Gastroesophageal sphincter (tissue), 4 donors: ENCODE results near the gene KIFC3. TPM values are rescaled to one million over a fixed set of nuclear protein-coding genes. Genes with fewer than 3 reads are reported as not detected.
"Not testable (repeated sequence)": the region's sequence is repeated elsewhere in the genome, so short reads cannot be mapped to it uniquely, and the experiment has no call there.

ENCODE experiments used
- ATAC-seq: fragments of 150-250 bp; one replicate; pipeline ENCODE4 v1.9.1; 2016; ENCODE audit warnings: mild to moderate bottlenecking, moderate library complexity
- H3K27ac ChIP-seq, 4 donors: fragments of 200-600 bp; sonication (generic) in 3 of 4; 1 replicate in 3 of 4; 2 replicates in 1 of 4; pipeline ENCODE4 v1.5.1; 2016 to 2019
- H3K27me3 ChIP-seq: fragments of 200-600 bp; sonication (generic); one replicate; pipeline ENCODE4 v1.5.1; 2019
- H3K36me3 ChIP-seq, 2 donors: fragments of 200-600 bp; sonication (generic); one replicate each; pipeline ENCODE4 v1.5.1; 2019; ENCODE audit warnings: control low read depth in 1 of 2
- H3K4me1 ChIP-seq, 3 donors: fragments of 200-600 bp; sonication (generic); 1 replicate in 2 of 3; 2 replicates in 1 of 3; pipeline ENCODE4 v1.5.1; 2016 to 2019; ENCODE audit warnings: control low read depth in 2 of 3
- H3K4me3 ChIP-seq, 2 donors: fragments of 200-600 bp; sonication (generic); one replicate each; pipeline ENCODE4 v1.5.1; 2019; ENCODE audit warnings: mild to moderate bottlenecking in 1 of 2, moderate library complexity in 1 of 2
- H3K9me3 ChIP-seq, 3 donors: fragments of 200-600 bp; sonication (generic); one replicate each; pipeline ENCODE4 v1.5.1; 2017 to 2019; ENCODE audit warnings: control low read depth in 2 of 3
- EP300 ChIP-seq: sonication (generic); formaldehyde crosslinking; IDR thresholded peaks from one replicate; pipeline ENCODE4 v1.6.1; 2017; ENCODE audit warnings: antibody characterized with exemption, mild to moderate bottlenecking
- POLR2A ChIP-seq, 2 donors: fragments of 450-650 bp; IDR thresholded peaks; one replicate each; pipeline ENCODE4 v1.6.1; 2017; ENCODE audit warnings: antibody characterized with exemption in 2 of 2, mild to moderate bottlenecking in 2 of 2, moderate library complexity in 1 of 2
- POLR2AphosphoS5 ChIP-seq: sonication (generic); formaldehyde crosslinking; IDR thresholded peaks from one replicate; pipeline ENCODE4 v1.6.1; 2017; ENCODE audit warnings: antibody characterized with exemption
- WGBS, 2 donors: methylation state at CpG; one replicate each; pipeline ENCODE4 v1.1.5; 2018; ENCODE audit warnings: low coverage in 1 of 2; 5-methylcytosine and 5-hydroxymethylcytosine counted together
- total RNA-seq, 4 donors: library from RNA; depleted of rRNA; stranded (reverse); fragments of >200 nt; gene quantifications; one replicate each; pipeline ENCODE4 v1.1.0, GENCODE V29; 2016
- TF ChIP-seq, protein P1 (sequence below), 4 experiments: fragments of 200-600 bp in 2 of 4; fragments of 450-650 bp in 2 of 4; sonication (generic) in 1 of 4; IDR thresholded peaks; one replicate each; pipeline ENCODE4 v1.5.1; 2017 to 2019; ENCODE audit warnings: antibody characterized with exemption in 4 of 4, mild to moderate bottlenecking in 2 of 4, moderate library complexity in 2 of 4

Gene KIFC3
- 10 to 100 TPM; 17.4 to 78.4 (median 36.2) TPM for total RNA-seq

DNA sequence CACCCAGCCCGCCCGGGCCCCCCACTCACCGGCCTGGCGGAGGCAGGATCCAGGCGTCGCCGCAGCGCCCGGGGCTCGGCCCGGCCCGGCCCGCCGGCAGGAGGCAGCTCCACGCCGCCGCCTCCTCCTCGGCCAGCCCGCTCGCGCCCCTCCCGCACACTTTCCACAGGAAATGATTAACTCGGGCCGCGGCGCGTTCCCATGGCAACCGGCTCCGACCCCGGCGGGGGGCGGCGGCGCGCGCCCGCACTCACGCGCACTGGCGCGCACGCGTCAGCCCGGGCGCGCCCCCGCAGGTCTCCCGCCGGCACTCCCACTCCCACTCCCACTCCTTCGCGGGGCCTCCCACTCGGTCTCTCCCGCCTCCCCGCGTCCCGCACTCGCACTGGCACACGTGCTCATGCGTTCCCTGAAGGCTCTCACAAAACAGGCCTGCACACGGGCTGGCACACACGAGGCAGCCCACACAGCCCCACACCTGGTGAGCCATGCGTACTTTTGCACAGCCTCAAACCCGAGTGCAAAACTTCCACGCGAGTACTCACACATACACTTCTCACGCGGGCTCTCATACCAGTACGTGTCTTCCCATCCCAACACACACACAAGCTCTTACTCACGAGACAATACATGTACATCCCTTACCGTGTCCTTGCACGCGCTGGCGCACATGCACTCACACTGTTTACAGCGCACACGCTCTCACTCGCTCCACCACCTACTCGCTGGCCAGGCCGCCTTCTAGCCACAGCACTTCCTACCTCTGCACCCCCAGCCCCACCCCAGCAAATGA lies at the start of gene KIFC3:
Gene KIFC3, minus strand, starts transcription at position 151 of the 793 bp plus-strand sequence. CDS start 4,248 bp downstream, outside the sequence.
- Histone ChIP-seq H3K4me1 (peaks cover 0 to 62% (median 34%) of the 10 kb centered on the region in 3 donors), H3K27me3 (no peaks in the 10 kb centered on the region), H3K27ac (peak within 1 kb of the TSS; percentile 41 to 90 (median 88)), H3K9me3 (no peaks in the 10 kb centered on the region), H3K4me3 (peak within 1 kb of the TSS; percentile 58 to 70), H3K36me3 (peaks cover 0 to 7% of the 10 kb centered on the region in 2 donors)
- WGBS, 2 donors = 10 to 40% methylated on average over 2 to 18 of the region's 78 CpGs
- TF ChIP-seq EP300 (no peak), POLR2A (IDR thresholded peaks at IDR 0.05) (peak in 1 of 2 donors; percentile 48), POLR2AphosphoS5 (no peak)
- TF ChIP-seq, protein P1, sequence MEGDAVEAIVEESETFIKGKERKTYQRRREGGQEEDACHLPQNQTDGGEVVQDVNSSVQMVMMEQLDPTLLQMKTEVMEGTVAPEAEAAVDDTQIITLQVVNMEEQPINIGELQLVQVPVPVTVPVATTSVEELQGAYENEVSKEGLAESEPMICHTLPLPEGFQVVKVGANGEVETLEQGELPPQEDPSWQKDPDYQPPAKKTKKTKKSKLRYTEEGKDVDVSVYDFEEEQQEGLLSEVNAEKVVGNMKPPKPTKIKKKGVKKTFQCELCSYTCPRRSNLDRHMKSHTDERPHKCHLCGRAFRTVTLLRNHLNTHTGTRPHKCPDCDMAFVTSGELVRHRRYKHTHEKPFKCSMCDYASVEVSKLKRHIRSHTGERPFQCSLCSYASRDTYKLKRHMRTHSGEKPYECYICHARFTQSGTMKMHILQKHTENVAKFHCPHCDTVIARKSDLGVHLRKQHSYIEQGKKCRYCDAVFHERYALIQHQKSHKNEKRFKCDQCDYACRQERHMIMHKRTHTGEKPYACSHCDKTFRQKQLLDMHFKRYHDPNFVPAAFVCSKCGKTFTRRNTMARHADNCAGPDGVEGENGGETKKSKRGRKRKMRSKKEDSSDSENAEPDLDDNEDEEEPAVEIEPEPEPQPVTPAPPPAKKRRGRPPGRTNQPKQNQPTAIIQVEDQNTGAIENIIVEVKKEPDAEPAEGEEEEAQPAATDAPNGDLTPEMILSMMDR (IDR thresholded peaks at IDR 0.05) = peak in 3 of 4 experiments; percentile 39 to 52 (median 46)
- ATAC-seq = peak; percentile 81

DNA sequence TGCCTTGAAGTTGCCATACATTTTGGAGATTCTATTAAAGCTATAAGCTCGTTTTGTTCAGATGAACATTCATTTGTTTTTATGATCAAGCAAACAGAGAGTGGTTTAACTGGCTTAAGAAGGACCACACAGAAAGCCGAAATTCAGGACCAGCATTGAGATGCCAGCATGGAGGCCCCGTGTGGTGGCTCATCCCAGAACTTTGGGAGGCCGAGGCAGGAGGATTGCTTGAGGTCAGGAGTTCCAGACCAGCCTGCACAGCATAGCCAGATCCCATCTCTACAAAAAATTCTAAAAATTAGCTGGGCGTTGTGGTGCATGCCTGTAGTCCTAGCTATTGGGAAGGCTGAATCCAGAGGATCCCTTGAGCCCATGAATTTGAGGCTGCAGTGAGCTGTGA lies 45.9 kb upstream of the KIFC3 start:
- no peaks in the 10 kb centered on the region for H3K36me3 ChIP-seq
- H3K27ac ChIP-seq = no peak overlapping the region
- 83 to 93% methylated on average over 2 to 5 of the region's 5 CpGs for WGBS, 2 donors
- H3K27me3 ChIP-seq = no peaks in the 10 kb centered on the region
- H3K4me3 ChIP-seq = no peak overlapping the region
- ATAC-seq = no peak
- H3K4me1 ChIP-seq = no peaks in the 10 kb centered on the region
- TF ChIP-seq EP300 (no peak), POLR2AphosphoS5 (no peak), POLR2A (IDR thresholded peaks at IDR 0.05) (no peak)
- TF ChIP-seq, protein P1 (IDR thresholded peaks at IDR 0.05) = no peak
- H3K9me3 ChIP-seq = no peaks in the 10 kb centered on the region

- 83% methylated on average over 1 of the region's 6 CpGs; no CpG with 5 or more reads in 1 of the 2 donors for WGBS, 2 donors
- ATAC-seq, H3K27me3 ChIP-seq: not testable (repeated sequence)
Observed at GRCh38 chr16:57846931-57847330, 44.6 kb upstream of the KIFC3 start.

DNA sequence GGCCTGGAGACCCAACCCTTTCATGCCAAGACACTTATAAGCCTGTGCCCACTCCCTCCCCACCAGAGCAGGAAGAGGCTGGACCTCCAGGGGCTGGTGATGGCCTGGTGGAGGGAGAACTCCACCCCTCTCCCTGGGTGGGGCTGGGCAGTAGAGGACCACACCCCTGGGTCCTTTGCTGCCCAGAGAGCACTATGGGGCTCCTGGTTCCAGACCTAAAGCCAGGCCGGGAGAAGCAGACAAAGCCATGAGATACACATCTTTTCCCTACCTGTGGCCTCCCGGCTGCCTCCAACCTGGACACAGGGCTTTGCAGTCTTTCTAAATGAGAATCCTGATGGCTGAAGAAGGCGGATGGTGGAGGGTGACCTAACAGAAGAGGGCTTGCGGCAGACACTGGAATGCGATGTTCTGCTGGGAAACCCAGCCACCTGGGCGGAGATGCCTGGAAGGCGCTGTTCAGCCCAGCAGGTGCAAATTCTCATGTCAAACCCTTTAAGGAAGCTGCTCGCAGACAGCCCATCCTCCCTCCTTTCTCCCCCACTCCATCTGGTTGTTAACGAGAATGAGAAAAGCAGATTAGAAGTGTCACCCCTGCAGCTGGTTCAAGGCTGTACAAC lies 43.9 kb upstream of the KIFC3 start:
- Histone ChIP-seq H3K36me3 (no peaks in the 10 kb centered on the region), H3K27me3 (no peaks in the 10 kb centered on the region), H3K4me1 (no peaks in the 10 kb centered on the region), H3K4me3 (no peak overlapping the region), H3K9me3 (no peaks in the 10 kb centered on the region), H3K27ac (no peak overlapping the region)
- no peak for TF ChIP-seq POLR2A (IDR thresholded peaks at IDR 0.05)
- TF ChIP-seq, protein P1 (IDR thresholded peaks at IDR 0.05) = no peak
- no peak for TF ChIP-seq POLR2AphosphoS5
- no peak for TF ChIP-seq EP300
- WGBS, 2 donors = 57 to 69% methylated on average over 1 to 3 of the region's 9 CpGs
- ATAC-seq = no peak

More at GRCh38 chr16:57846931-57847330, 44.6 kb upstream of the KIFC3 start:
- not testable (repeated sequence) for H3K36me3 ChIP-seq, H3K27ac ChIP-seq, H3K4me3 ChIP-seq, H3K9me3 ChIP-seq, H3K4me1 ChIP-seq

GRCh38 chr16:57845115-57845514 lies 42.8 kb upstream of the KIFC3 start:
- Histone ChIP-seq H3K4me3 (no peak overlapping the region), H3K27ac (no peak overlapping the region), H3K9me3 (no peaks in the 10 kb centered on the region), H3K4me1 (no peaks in the 10 kb centered on the region), H3K36me3 (no peaks in the 10 kb centered on the region), H3K27me3 (no peaks in the 10 kb centered on the region)
- ATAC-seq = no peak
- TF ChIP-seq EP300 (no peak), POLR2A (IDR thresholded peaks at IDR 0.05) (no peak), POLR2AphosphoS5 (no peak)
- WGBS, 2 donors = 77 to 83% methylated on average over 5 to 7 of the region's 8 CpGs
